Right atrium auricular region (tissue), 2 donors: ENCODE results near the gene WDR35. TPM values are rescaled to one million over a fixed set of nuclear protein-coding genes. Genes with fewer than 3 reads are reported as not detected.
A peak's percentile ranks its signal among the peaks of the same experiment; 100 is the strongest.

ENCODE experiments used
- DNase-seq: peaks from one replicate; pipeline ENCODE4 v3.0.0-alpha.2; 2019; ENCODE audit warnings: low spot score
- H3K27ac ChIP-seq, 2 donors: fragments of 200-600 bp; sonication (generic); 1 replicate in 1 of 2; 2 replicates in 1 of 2; pipeline ENCODE4 v1.5.1; 2016 to 2019
- H3K27me3 ChIP-seq, 2 donors: fragments of 200-600 bp; sonication (generic); one replicate each; pipeline versions ENCODE4 v1.5.1 to v1.6.0; 2017 to 2019
- H3K36me3 ChIP-seq: fragments of 200-600 bp; sonication (generic); one replicate; pipeline ENCODE4 v1.5.1; 2016
- H3K4me1 ChIP-seq, 2 donors: fragments of 200-600 bp; sonication (generic); one replicate each; pipeline versions ENCODE4 v1.5.1 to v1.6.0; 2017 to 2019
- H3K4me3 ChIP-seq, 2 donors: fragments of 200-600 bp; sonication (generic); 1 replicate in 1 of 2; 2 replicates in 1 of 2; pipeline ENCODE4 v1.5.1; 2017 to 2019; ENCODE audit warnings: mild to moderate bottlenecking in 1 of 2, moderate library complexity in 1 of 2
- H3K9me3 ChIP-seq, 2 donors: fragments of 200-600 bp; sonication (generic); one replicate each; pipeline ENCODE4 v1.5.1; 2019
- CTCF ChIP-seq, 2 donors: fragments of 200-600 bp; sonication (generic); IDR thresholded peaks; one replicate each; pipeline ENCODE4 v1.5.1; 2019; ENCODE audit warnings: antibody characterized with exemption in 2 of 2
- total RNA-seq, 2 donors: library from RNA; depleted of rRNA; stranded (reverse); fragments of >200 nt; gene quantifications; one replicate each; pipeline ENCODE4 v1.1.0, GENCODE V29; 2016

Gene WDR35
- total RNA-seq, 2 donors from 2014 or later = 4.1 to 5.0 TPM

GRCh38 chr2:19886261-19886660, 103.6 kb downstream of the WDR35 start:
- H3K9me3 ChIP-seq = no peaks in the 10 kb centered on the region
- H3K4me1 ChIP-seq = no peaks in the 10 kb centered on the region
- TF ChIP-seq CTCF (IDR thresholded peaks at IDR 0.05) = no peak
- H3K4me3 ChIP-seq = no peak overlapping the region
- H3K27ac ChIP-seq = no peak overlapping the region
- no peaks in the 10 kb centered on the region for H3K36me3 ChIP-seq
- H3K27me3 ChIP-seq = no peaks in the 10 kb centered on the region
- DNase-seq = peak; percentile 32

GRCh38 chr2:19885791-19886190, 104.1 kb downstream of the WDR35 start:
- Histone ChIP-seq H3K4me3 (no peak overlapping the region), H3K36me3 (no peaks in the 10 kb centered on the region), H3K27me3 (no peaks in the 10 kb centered on the region), H3K9me3 (no peaks in the 10 kb centered on the region), H3K27ac (no peak overlapping the region), H3K4me1 (no peaks in the 10 kb centered on the region)
- DNase-seq = peak; percentile 40
- TF ChIP-seq CTCF (IDR thresholded peaks at IDR 0.05) = no peak

GRCh38 chr2:19883971-19884720, 105.8 kb downstream of the WDR35 start:
- TF ChIP-seq CTCF (IDR thresholded peaks at IDR 0.05) = no peak
- peak; percentile 34 for DNase-seq
- Histone ChIP-seq H3K4me3 (no peak overlapping the region), H3K36me3 (no peaks in the 10 kb centered on the region), H3K27me3 (no peaks in the 10 kb centered on the region), H3K9me3 (no peaks in the 10 kb centered on the region), H3K27ac (no peak overlapping the region), H3K4me1 (no peaks in the 10 kb centered on the region)

- Histone ChIP-seq H3K27ac (no peak overlapping the region), H3K4me1 (no peaks in the 10 kb centered on the region), H3K36me3 (no peaks in the 10 kb centered on the region), H3K9me3 (no peaks in the 10 kb centered on the region), H3K4me3 (no peak overlapping the region), H3K27me3 (no peaks in the 10 kb centered on the region)
- no peak for TF ChIP-seq CTCF (IDR thresholded peaks at IDR 0.05)
- DNase-seq = peak; percentile 40
Observed at GRCh38 chr2:19883486-19883885, 106.4 kb downstream of the WDR35 start.

- no peak overlapping the region for H3K27ac ChIP-seq
- no peak overlapping the region for H3K4me3 ChIP-seq
- no peaks in the 10 kb centered on the region for H3K4me1 ChIP-seq
- no peak for TF ChIP-seq CTCF (IDR thresholded peaks at IDR 0.05)
- DNase-seq = peak; percentile 34
- H3K27me3 ChIP-seq = no peaks in the 10 kb centered on the region
- H3K9me3 ChIP-seq = no peaks in the 10 kb centered on the region
- no peaks in the 10 kb centered on the region for H3K36me3 ChIP-seq
Observed at GRCh38 chr2:19882286-19882685, 107.6 kb downstream of the WDR35 start.

- Histone ChIP-seq H3K27me3 (no peaks in the 10 kb centered on the region), H3K36me3 (no peaks in the 10 kb centered on the region), H3K9me3 (no peaks in the 10 kb centered on the region), H3K4me1 (no peaks in the 10 kb centered on the region), H3K4me3 (no peak overlapping the region), H3K27ac (no peak overlapping the region)
- TF ChIP-seq CTCF (IDR thresholded peaks at IDR 0.05) = no peak
- DNase-seq = no peak
Observed at GRCh38 chr2:19881908-19882265, 108.0 kb downstream of the WDR35 start.
